ENCODE results near the gene PRPH. TPM values are rescaled to one million over a fixed set of nuclear protein-coding genes. Genes with fewer than 3 reads are reported as not detected.
A peak's percentile ranks its signal among the peaks of the same experiment; 100 is the strongest.

Gene PRPH
- total and polyA plus RNA-seq, 2 of the 8 experiments (the other 6 are each of a cell fraction or from before 2014, with no cell fraction given) = 0.79 to 1.4 TPM

- H3K27ac ChIP-seq (ENCODE audit: low read depth, low read length) = no peak overlapping the region
- H2BK15ac ChIP-seq (ENCODE audit: low read length) = no peak overlapping the region
- H3K36me3 ChIP-seq (ENCODE audit: control insufficient read depth in 2 of 4, insufficient read depth in 4 of 4, low read length in 3 of 4) = no peaks in the 10 kb centered on the region
- peak overlapping the region; percentile 86; the same call in 1 of the 2 replicates for H4K8ac ChIP-seq (ENCODE audit: extremely low read depth, insufficient read depth, low read length)
- no peak overlapping the region for H2BK20ac ChIP-seq (ENCODE audit: low read length)
- H3K9ac ChIP-seq (replicated peaks in 1 of 4; ENCODE audit: extremely low read depth in 1 of 4, low read depth in 3 of 4, low read length in 3 of 4) = no peak overlapping the region
- H3K4me2 ChIP-seq (ENCODE audit: insufficient read depth in 1 of 2, low read depth in 2 of 2, low read length in 2 of 2) = peak overlapping the region; percentile 60 to 99
- no peak overlapping the region for H4K5ac ChIP-seq (ENCODE audit: insufficient read length, low read depth, low read length)
- ChIA-PET POLR2A (ENCODE audit: partially characterized antibody) (interaction anchor here (1.1 to 5.0 kb wide), 9 partner anchors 14 to 165 kb away, joined by 3 to 48 read pairs (median 5); partner anchors contain the start of genes C1QL4, TUBA1B and TUBA1C), CTCF (ENCODE audit: partially characterized antibody) (interaction anchor here (0.6 to 14.4 kb wide), 31 partner anchors 9 to 729 kb away, joined by 3 to 276 read pairs (median 4); partner anchors contain the start of genes C1QL4, DNAJC22, KCNH3 and RACGAP1)
- no peak overlapping the region for H3K4ac ChIP-seq (replicated peaks; ENCODE audit: insufficient read length, low read depth, low read length)
- H3K27me3 ChIP-seq (replicated peaks in 1 of 4; ENCODE audit: control insufficient read depth in 3 of 4, extremely low read depth in 1 of 4, insufficient read depth in 3 of 4, low read length in 3 of 4) = peaks cover 50 to 72% (median 68%) of the 10 kb centered on the region in 4 experiments
- H3K79me1 ChIP-seq (ENCODE audit: low read depth, low read length) = no peaks in the 10 kb centered on the region
- no peaks in the 10 kb centered on the region for H3K9me3 ChIP-seq (ENCODE audit: insufficient read depth in 2 of 2, low read depth in 1 of 2, low read length in 1 of 2)
- H3K18ac ChIP-seq (ENCODE audit: extremely low read depth, low read length) = no peak overlapping the region
- H3K14ac ChIP-seq (ENCODE audit: insufficient read length) = no peak overlapping the region
- DNase-seq (ENCODE audit: low read depth in 1 of 2, low spot score in 2 of 2) = peak in 1 of 2 experiments; percentile 91
- H2AFZ ChIP-seq (ENCODE audit: low read length) = 0 out of 2 replicates have a peak overlapping the region, but pooled peaks have one; percentile 88
- FAIRE-seq = no peak
- H4K20me1 ChIP-seq (replicated peaks in 1 of 2; ENCODE audit: control insufficient read depth in 1 of 2, insufficient read depth in 2 of 2, low read length in 2 of 2) = peaks cover 2 to 20% of the 10 kb centered on the region in 2 experiments
- no peak overlapping the region for H2AK5ac ChIP-seq (ENCODE audit: low read depth, low read length)
- no peak overlapping the region for H2BK5ac ChIP-seq (ENCODE audit: low read depth, low read length)
- peaks cover 0 to 36% (median 17%) of the 10 kb centered on the region in 4 experiments; a peak in 6 of 7 replicates for H3K4me1 ChIP-seq (replicated peaks in 1 of 4; ENCODE audit: control insufficient read depth in 3 of 4, insufficient read depth in 4 of 4, low read length in 3 of 4)
- no peak overlapping the region for H2BK12ac ChIP-seq (ENCODE audit: low read depth, low read length)
- peak overlapping the region; percentile 4 to 59 (median 34); a peak in 7 of 8 replicates for H3K4me3 ChIP-seq (ENCODE audit: extremely low read depth in 1 of 4, insufficient read depth in 2 of 4, low read depth in 3 of 4, low read length in 4 of 4)
- no peaks in the 10 kb centered on the region for H3K79me2 ChIP-seq (ENCODE audit: control insufficient read depth in 1 of 2, insufficient read depth in 2 of 2, low read length in 2 of 2)
- no peak overlapping the region for H3K23ac ChIP-seq (ENCODE audit: insufficient read length)
- no peak overlapping the region for H2BK120ac ChIP-seq (replicated peaks; ENCODE audit: low read depth, low read length)
- H4K91ac ChIP-seq (replicated peaks; ENCODE audit: insufficient read length, low read length) = no peak overlapping the region
- WGBS, 2 experiments (ENCODE audit: extremely low coverage in 1 of 2, insufficient coverage in 1 of 2, insufficient read length in 1 of 2, insufficient replicate concordance in 2 of 2, low coverage in 1 of 2, low lambda C conversion rate in 2 of 2, missing lambda C conversion rate in 1 of 2) = 32% methylated on average over 46 of the region's 54 CpGs; no CpG with 5 or more reads in 1 of the 2 experiments
- peaks cover 11% of the 10 kb centered on the region; the same call in 1 of the 2 replicates for H3K23me2 ChIP-seq (ENCODE audit: low read depth, low read length)
- H3K56ac ChIP-seq (replicated peaks; ENCODE audit: insufficient read length, low read depth, low read length) = no peak overlapping the region
- TF ChIP-seq E2F6 (IDR thresholded peaks at IDR 0.05) (peak; percentile 15), CTBP2 (IDR thresholded peaks at IDR 0.05; ENCODE audit: borderline replicate concordance, insufficient read depth, insufficient read length, low read length) (peak; percentile 30), HDAC2 (IDR thresholded peaks at IDR 0.05; ENCODE audit: borderline replicate concordance in 1 of 2, low read depth in 2 of 2, low read length in 2 of 2) (peak in 1 of 2 experiments; percentile 77; a peak in 1 of 4 replicates), BACH1 (IDR thresholded peaks at IDR 0.05; ENCODE audit: low read length) (peak; percentile 47; the same call in 1 of the 2 replicates), RAD21 (IDR thresholded peaks at IDR 0.05 in 1 of 2, conservative IDR thresholded peaks at IDR 0.05 in 1 of 2; ENCODE audit: low read depth in 2 of 2, low read length in 2 of 2) (peak; percentile 31 to 42; a peak in 2 of 4 replicates), EGR1 (IDR thresholded peaks at IDR 0.05; ENCODE audit: borderline replicate concordance, low read depth, low read length) (no peak), PHF8 (conservative IDR thresholded peaks at IDR 0.05; ENCODE audit: low read depth, low read length) (no peak)
- TF ChIP-seq, protein P1, sequence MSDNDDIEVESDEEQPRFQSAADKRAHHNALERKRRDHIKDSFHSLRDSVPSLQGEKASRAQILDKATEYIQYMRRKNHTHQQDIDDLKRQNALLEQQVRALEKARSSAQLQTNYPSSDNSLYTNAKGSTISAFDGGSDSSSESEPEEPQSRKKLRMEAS (IDR thresholded peaks at IDR 0.05) = peak; percentile 54; the same call in 1 of the 2 replicates
Measured at GRCh38 chr12:49296034-49296835, 1.3 kb downstream of the PRPH start.

All from H1 (cell line).